ENCODE results near the gene EMC9.

DNA sequence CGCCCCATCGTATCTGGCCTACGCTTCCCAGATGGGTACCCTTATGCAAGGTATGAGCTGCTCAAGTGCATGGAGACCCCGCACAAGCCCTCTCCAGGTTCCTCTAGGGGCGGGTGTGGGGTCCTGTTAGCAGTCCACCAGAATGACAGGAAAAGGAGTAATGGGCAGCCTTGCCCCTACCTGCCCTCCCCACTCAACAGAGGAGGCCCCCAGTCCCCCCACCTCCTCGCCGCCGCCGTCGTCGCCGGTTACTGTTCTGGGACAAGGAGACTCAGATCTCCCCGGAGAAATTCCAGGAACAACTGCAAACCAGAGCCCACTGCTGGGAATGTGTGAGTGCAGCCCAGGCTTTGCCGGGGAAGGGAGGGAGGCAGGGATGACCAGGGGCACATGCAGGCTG, 36.5 kb upstream of the EMC9 start:
- TF ChIP-seq ELF4 (IDR thresholded peaks at IDR 0.05), result no peak
- no peak for TF ChIP-seq FOXA1 (IDR thresholded peaks at IDR 0.05)
- no peak for TF ChIP-seq ARNT (IDR thresholded peaks at IDR 0.05)
- TF ChIP-seq SP1 (IDR thresholded peaks at IDR 0.05), result no peak

All from HEK293T (cell line).